SK-N-MC (cell line): ENCODE data around the gene CIAPIN1.

Source experiments
- DNase-seq: peaks from one replicate; pipeline ENCODE4 v3.0.0-alpha.2; 2011; ENCODE audit warnings: low read depth, low spot score
- H3K27ac ChIP-seq: fragments of 200-600 bp; sonication (generic); 2 replicates; pipeline ENCODE4 v1.5.1; 2016; ENCODE audit warnings: mixed run types
- H3K36me3 ChIP-seq: fragments of 200-600 bp; sonication (generic); 2 replicates; pipeline ENCODE4 v1.6.1; 2017; ENCODE audit warnings: antibody characterized with exemption, low read length, mixed read lengths; ENCODE audit not compliant: insufficient read depth
- H3K4me3 ChIP-seq: fragments of 200-600 bp; sonication (generic); 2 replicates; pipeline ENCODE4 v1.5.1; 2016
- H3K9ac ChIP-seq: fragments of 200-600 bp; sonication (generic); 2 replicates; pipeline ENCODE4 v1.8.0; 2017; ENCODE audit warnings: mixed run types, mixed read lengths; ENCODE audit not compliant: insufficient read length
- H3K9me3 ChIP-seq: fragments of 200-600 bp; sonication (generic); 2 replicates; pipeline ENCODE4 v1.6.1; 2017; ENCODE audit warnings: low read depth, mild to moderate bottlenecking, antibody characterized with exemption, low read length, moderate library complexity, mixed read lengths
- EZH2 ChIP-seq: fragments of 200-600 bp; sonication (generic); IDR thresholded peaks from one replicate; pipeline ENCODE4 v1.6.1; 2017; ENCODE audit warnings: antibody characterized with exemption
- FOXP2 ChIP-seq: optimal IDR thresholded peaks from 2 replicates; pipeline ENCODE3; 2011; ENCODE audit warnings: mild to moderate bottlenecking, moderate library complexity; ENCODE audit not compliant: insufficient read depth; ENCODE audit errors: extremely low read length, control extremely low read depth
- POLR2AphosphoS5 ChIP-seq: IDR thresholded peaks from 2 replicates; pipeline ENCODE4 v1.6.1; 2012; ENCODE audit warnings: mild to moderate bottlenecking, low read depth, low read length, borderline replicate concordance

CIAPIN1 gene

GRCh38 chr16:57392694-57393093, 54.5 kb downstream of the CIAPIN1 start:
- Histone ChIP-seq H3K4me3 (no peak overlapping the region), H3K9ac (no peak overlapping the region), H3K9me3 (no peaks in the 10 kb centered on the region), H3K36me3 (no peaks in the 10 kb centered on the region), H3K27ac (no peak overlapping the region)
- DNase-seq, result no peak
- TF ChIP-seq FOXP2, result no peak
- no peak for TF ChIP-seq POLR2AphosphoS5
- TF ChIP-seq EZH2, result no peak

- no peak for DNase-seq
- H3K27ac ChIP-seq, result no peak overlapping the region
- H3K36me3 ChIP-seq, result no peaks in the 10 kb centered on the region
- no peak overlapping the region for H3K9ac ChIP-seq
- H3K4me3 ChIP-seq, result no peak overlapping the region
- no peaks in the 10 kb centered on the region for H3K9me3 ChIP-seq
- TF ChIP-seq EZH2, result no peak
- TF ChIP-seq FOXP2, result no peak
- TF ChIP-seq POLR2AphosphoS5, result no peak
Observed at GRCh38 chr16:57391708-57392107, 55.5 kb downstream of the CIAPIN1 start.

- Histone ChIP-seq H3K9me3 (no peaks in the 10 kb centered on the region), H3K4me3 (no peak overlapping the region), H3K9ac (no peak overlapping the region), H3K27ac (no peak overlapping the region), H3K36me3 (no peaks in the 10 kb centered on the region)
- no peak for DNase-seq
- TF ChIP-seq EZH2, result no peak
- no peak for TF ChIP-seq FOXP2
- no peak for TF ChIP-seq POLR2AphosphoS5
Observed at GRCh38 chr16:57391300-57391699, 55.9 kb downstream of the CIAPIN1 start.

- TF ChIP-seq POLR2AphosphoS5, result no peak
- TF ChIP-seq FOXP2, result no peak
- TF ChIP-seq EZH2, result no peak
- Histone ChIP-seq H3K9me3 (no peaks in the 10 kb centered on the region), H3K27ac (no peak overlapping the region), H3K4me3 (no peak overlapping the region), H3K9ac (no peak overlapping the region), H3K36me3 (no peaks in the 10 kb centered on the region)
- no peak for DNase-seq
Observed at GRCh38 chr16:57390636-57391295, 56.4 kb downstream of the CIAPIN1 start.

GRCh38 chr16:57389087-57389468, 58.1 kb downstream of the CIAPIN1 start:
- no peak overlapping the region for H3K9ac ChIP-seq
- no peak for DNase-seq
- no peaks in the 10 kb centered on the region for H3K9me3 ChIP-seq
- no peak overlapping the region for H3K4me3 ChIP-seq
- no peak overlapping the region for H3K27ac ChIP-seq
- no peak for TF ChIP-seq EZH2
- no peaks in the 10 kb centered on the region for H3K36me3 ChIP-seq

- Histone ChIP-seq H3K27ac (no peak overlapping the region), H3K9me3 (no peaks in the 10 kb centered on the region), H3K9ac (no peak overlapping the region), H3K4me3 (no peak overlapping the region), H3K36me3 (no peaks in the 10 kb centered on the region)
- DNase-seq, result no peak
- no peak for TF ChIP-seq EZH2
- TF ChIP-seq FOXP2, result no peak
- no peak for TF ChIP-seq POLR2AphosphoS5
Observed at GRCh38 chr16:57388359-57389086, 58.7 kb downstream of the CIAPIN1 start.

GRCh38 chr16:57387598-57388354, 59.4 kb downstream of the CIAPIN1 start:
- Histone ChIP-seq H3K27ac (no peak overlapping the region), H3K36me3 (no peaks in the 10 kb centered on the region), H3K9ac (no peak overlapping the region), H3K9me3 (no peaks in the 10 kb centered on the region), H3K4me3 (no peak overlapping the region)
- no peak for TF ChIP-seq POLR2AphosphoS5
- no peak for TF ChIP-seq FOXP2
- TF ChIP-seq EZH2, result no peak
- DNase-seq, result no peak

GRCh38 chr16:57386381-57386951, 60.7 kb downstream of the CIAPIN1 start:
- no peak overlapping the region for H3K4me3 ChIP-seq
- H3K27ac ChIP-seq, result no peak overlapping the region
- no peaks in the 10 kb centered on the region for H3K36me3 ChIP-seq
- DNase-seq, result no peak
- H3K9me3 ChIP-seq, result no peaks in the 10 kb centered on the region
- TF ChIP-seq FOXP2 (no peak), POLR2AphosphoS5 (no peak), EZH2 (no peak)
- no peak overlapping the region for H3K9ac ChIP-seq
